Testis (tissue), 2 donors: ENCODE measurements around the gene NARS2.
"Not testable (repeated sequence)": the region's sequence is repeated elsewhere in the genome, so short reads cannot be mapped to it uniquely, and the experiment has no call there.

Experiments
- CTCF ChIP-seq, 3 experiments: fragments of 450-650 bp in 2 of 3; fragments of 200-600 bp in 1 of 3; sonication (generic) in 1 of 3; IDR thresholded peaks; one replicate each; pipeline ENCODE4 v1.5.1; 2016 to 2019; ENCODE audit warnings: antibody characterized with exemption in 3 of 3, mild to moderate bottlenecking in 2 of 3, moderate library complexity in 1 of 3
- POLR2A ChIP-seq: fragments of 450-650 bp; IDR thresholded peaks from one replicate; pipeline ENCODE4 v1.6.1; 2017; ENCODE audit warnings: antibody characterized with exemption, mild to moderate bottlenecking, moderate library complexity

DNA sequence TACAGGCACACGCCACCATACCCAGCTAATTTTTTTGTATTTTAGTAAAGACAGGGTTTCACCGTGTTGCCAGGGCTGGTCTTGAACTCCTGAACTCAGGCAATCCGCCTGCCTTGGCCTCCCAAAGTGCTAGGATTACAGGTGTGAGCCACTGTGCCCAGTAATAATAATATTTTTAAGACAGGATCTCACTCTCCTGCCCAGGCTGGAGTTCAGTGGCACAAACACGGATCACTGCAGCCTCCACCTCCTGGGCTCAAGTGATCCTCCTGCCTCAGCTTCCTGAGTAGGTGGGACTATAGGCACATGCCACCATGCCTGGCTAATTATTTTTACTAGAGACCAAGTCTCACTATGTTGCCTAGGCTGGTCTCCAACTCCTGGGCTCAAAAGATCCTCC, 10.6 kb downstream of the NARS2 start:
- not testable (repeated sequence) for TF ChIP-seq POLR2A; CTCF (IDR thresholded peaks at IDR 0.05)
